PFSK-1 (cell line): ENCODE results near the gene MEF2C.

Experiments used
- FOXP2 ChIP-seq: optimal IDR thresholded peaks from 2 replicates; pipeline ENCODE3; 2011; ENCODE audit warnings: borderline replicate concordance, control low read depth, inconsistent platforms; ENCODE audit not compliant: insufficient read depth; ENCODE audit errors: extremely low read length, extremely low read depth
- POLR2AphosphoS5 ChIP-seq: IDR thresholded peaks from 2 replicates; pipeline ENCODE4 v1.6.1; 2012; ENCODE audit warnings: low read depth, mild to moderate bottlenecking, control low read depth, low read length, moderate library complexity
- SIN3A ChIP-seq: IDR thresholded peaks from 2 replicates; pipeline ENCODE4 v1.6.1; 2012; ENCODE audit warnings: mild to moderate bottlenecking, low read length, moderate library complexity, borderline replicate concordance; ENCODE audit not compliant: insufficient read depth
- TAF1 ChIP-seq: IDR thresholded peaks from 2 replicates; pipeline ENCODE4 v1.6.1; 2012; ENCODE audit warnings: low read length, control low read depth, borderline replicate concordance; ENCODE audit not compliant: insufficient read depth
- TF ChIP-seq, protein P1 (sequence below), 2 experiments: IDR thresholded peaks; 2 replicates each; pipeline versions ENCODE4 v1.6.1 to v1.8.0; 2011 to 2012; ENCODE audit warnings: low read depth in 2 of 2, low read length in 2 of 2, control low read depth in 1 of 2, inconsistent platforms in 1 of 2, mild to moderate bottlenecking in 1 of 2, moderate library complexity in 1 of 2; ENCODE audit not compliant: insufficient read depth in 1 of 2

Gene MEF2C

GRCh38 chr5:88870285-88870684 is 12.7 kb downstream of the MEF2C start:
- no peak for TF ChIP-seq SIN3A
- TF ChIP-seq TAF1, result no peak
- TF ChIP-seq POLR2AphosphoS5, result no peak
- no peak for TF ChIP-seq FOXP2
- TF ChIP-seq, protein P1, sequence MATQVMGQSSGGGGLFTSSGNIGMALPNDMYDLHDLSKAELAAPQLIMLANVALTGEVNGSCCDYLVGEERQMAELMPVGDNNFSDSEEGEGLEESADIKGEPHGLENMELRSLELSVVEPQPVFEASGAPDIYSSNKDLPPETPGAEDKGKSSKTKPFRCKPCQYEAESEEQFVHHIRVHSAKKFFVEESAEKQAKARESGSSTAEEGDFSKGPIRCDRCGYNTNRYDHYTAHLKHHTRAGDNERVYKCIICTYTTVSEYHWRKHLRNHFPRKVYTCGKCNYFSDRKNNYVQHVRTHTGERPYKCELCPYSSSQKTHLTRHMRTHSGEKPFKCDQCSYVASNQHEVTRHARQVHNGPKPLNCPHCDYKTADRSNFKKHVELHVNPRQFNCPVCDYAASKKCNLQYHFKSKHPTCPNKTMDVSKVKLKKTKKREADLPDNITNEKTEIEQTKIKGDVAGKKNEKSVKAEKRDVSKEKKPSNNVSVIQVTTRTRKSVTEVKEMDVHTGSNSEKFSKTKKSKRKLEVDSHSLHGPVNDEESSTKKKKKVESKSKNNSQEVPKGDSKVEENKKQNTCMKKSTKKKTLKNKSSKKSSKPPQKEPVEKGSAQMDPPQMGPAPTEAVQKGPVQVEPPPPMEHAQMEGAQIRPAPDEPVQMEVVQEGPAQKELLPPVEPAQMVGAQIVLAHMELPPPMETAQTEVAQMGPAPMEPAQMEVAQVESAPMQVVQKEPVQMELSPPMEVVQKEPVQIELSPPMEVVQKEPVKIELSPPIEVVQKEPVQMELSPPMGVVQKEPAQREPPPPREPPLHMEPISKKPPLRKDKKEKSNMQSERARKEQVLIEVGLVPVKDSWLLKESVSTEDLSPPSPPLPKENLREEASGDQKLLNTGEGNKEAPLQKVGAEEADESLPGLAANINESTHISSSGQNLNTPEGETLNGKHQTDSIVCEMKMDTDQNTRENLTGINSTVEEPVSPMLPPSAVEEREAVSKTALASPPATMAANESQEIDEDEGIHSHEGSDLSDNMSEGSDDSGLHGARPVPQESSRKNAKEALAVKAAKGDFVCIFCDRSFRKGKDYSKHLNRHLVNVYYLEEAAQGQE (IDR thresholded peaks at IDR 0.05; ENCODE audit: insufficient read depth in 1 of 2, low read depth in 2 of 2, low read length in 2 of 2), result no peak

DNA sequence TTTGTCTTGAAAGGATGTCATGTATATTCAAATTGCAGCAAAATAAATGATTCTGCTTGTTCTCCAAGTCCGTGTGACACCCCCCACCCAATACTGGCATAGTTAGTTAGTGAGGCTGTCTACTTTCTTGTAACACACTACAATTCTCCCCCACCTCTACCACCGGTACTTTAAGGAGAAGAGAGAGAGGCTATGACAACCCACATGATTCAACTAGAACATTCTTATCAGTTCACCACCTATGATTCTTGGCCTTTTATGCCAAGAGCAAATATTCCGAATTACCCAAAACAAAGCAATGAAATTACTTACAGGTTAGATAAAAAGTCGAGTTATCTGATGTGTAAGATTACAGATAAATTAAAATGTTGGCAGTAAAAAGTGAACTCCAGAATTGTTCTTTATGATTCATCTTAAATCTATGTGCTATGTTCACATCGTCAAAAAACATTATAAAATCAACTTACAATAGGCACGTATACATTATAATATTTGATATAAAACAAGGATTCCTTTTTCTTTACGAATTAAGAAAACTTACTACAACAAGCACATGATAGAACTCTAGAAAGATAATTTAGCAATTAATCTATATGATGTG is 14.4 kb downstream of the MEF2C start:
- TF ChIP-seq FOXP2 (no peak), SIN3A (no peak), TAF1 (no peak), POLR2AphosphoS5 (no peak)
- TF ChIP-seq, protein P1 (IDR thresholded peaks at IDR 0.05; ENCODE audit: insufficient read depth in 1 of 2, low read depth in 2 of 2, low read length in 2 of 2), result no peak

- TF ChIP-seq TAF1, result no peak
- no peak for TF ChIP-seq SIN3A
- TF ChIP-seq, protein P1 (IDR thresholded peaks at IDR 0.05; ENCODE audit: insufficient read depth in 1 of 2, low read depth in 2 of 2, low read length in 2 of 2), result no peak
- TF ChIP-seq POLR2AphosphoS5, result no peak
- TF ChIP-seq FOXP2, result no peak
These were observed 15.3 kb downstream of the MEF2C start for GRCh38 chr5:88867638-88868037.

DNA sequence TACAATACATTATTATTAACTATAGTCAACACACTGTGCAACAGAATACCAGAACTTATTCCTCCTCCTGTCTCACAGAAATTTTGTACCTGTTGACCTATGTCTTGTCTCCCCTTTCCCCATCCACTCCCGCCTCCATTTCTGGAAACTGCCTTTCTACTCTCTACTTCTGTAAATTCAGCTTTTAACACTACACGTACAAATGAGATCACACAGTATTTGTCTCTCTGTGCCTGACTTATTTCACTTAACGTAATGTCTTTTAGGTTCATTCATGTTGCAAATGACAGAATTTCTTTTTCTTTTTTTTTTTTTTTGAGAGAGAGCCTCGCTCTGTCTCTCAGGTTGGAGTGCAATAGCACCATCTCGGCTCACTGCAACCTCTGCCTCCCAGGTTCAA is 19.5 kb downstream of the MEF2C start:
- TF ChIP-seq TAF1 (no peak), SIN3A (no peak), FOXP2 (no peak), POLR2AphosphoS5 (no peak)
- TF ChIP-seq, protein P1 (IDR thresholded peaks at IDR 0.05; ENCODE audit: insufficient read depth in 1 of 2, low read depth in 2 of 2, low read length in 2 of 2), result no peak

DNA sequence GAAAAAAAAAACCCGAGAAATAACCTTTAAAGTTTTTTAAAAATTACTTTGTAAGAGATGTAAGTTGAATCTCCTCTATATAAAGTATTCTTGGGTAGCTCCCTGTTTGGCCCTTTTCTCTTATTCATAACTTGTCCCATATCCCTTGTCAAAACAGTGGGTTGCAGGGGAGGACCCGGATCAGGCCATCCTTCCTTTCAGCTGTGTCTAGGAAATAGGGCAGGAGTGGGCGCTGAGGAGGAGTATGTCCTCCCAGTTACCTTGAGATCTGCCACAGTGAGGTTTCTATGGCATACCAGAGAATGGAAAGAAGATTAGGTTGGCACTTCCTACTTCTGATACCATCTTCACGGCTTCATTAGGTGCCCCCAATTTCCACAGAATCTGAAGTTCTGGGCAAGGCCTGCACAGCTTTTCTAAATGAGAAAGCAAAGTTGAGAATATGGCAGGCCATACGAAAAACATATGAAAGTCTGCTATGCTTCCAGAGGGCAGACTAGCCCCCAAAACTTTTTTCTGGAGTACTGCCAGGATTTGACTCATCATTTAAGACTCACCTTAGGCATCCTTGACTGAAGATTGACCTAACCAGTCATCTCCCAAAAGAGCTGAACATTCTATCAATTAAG is 20.3 kb downstream of the MEF2C start:
- TF ChIP-seq FOXP2 (no peak), SIN3A (no peak), POLR2AphosphoS5 (no peak), TAF1 (no peak)
- TF ChIP-seq, protein P1 (IDR thresholded peaks at IDR 0.05; ENCODE audit: insufficient read depth in 1 of 2, low read depth in 2 of 2, low read length in 2 of 2), result no peak
